OCI-M2 (cell line): Measurements from ENCODE around the gene ZNF641.
A peak's percentile ranks its signal among the peaks of the same experiment; 100 is the strongest.
"Not testable (repeated sequence)": the region's sequence is repeated elsewhere in the genome, so short reads cannot be mapped to it uniquely, and the experiment has no call there.

Experiments
- DNase-seq: peaks from one replicate; lab custom pipeline; 2025; ENCODE audit not compliant: unreplicated experiment; lab: John Stamatoyannopoulos, UW

The ZNF641 gene

DNA sequence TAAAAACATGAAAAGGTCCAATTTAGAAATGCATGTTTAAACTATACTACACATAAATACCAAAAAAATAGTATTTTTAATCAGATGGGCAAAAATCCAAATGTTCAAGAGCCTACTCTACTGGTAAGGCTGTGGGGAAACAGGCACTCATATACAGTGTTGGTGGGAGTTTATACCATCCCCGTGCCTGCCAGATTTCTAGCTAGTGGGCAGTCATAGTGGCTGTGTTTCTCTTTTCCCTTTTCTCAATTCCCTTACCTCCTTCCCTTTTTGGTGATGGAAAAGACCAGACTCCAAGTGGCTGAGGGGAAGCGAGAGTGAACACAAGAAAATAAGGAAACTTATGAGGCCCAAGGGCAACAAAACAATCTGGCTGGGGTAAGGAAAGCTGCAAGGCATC, 14.7 kb downstream of the ZNF641 start:
- no peak for DNase-seq

DNA sequence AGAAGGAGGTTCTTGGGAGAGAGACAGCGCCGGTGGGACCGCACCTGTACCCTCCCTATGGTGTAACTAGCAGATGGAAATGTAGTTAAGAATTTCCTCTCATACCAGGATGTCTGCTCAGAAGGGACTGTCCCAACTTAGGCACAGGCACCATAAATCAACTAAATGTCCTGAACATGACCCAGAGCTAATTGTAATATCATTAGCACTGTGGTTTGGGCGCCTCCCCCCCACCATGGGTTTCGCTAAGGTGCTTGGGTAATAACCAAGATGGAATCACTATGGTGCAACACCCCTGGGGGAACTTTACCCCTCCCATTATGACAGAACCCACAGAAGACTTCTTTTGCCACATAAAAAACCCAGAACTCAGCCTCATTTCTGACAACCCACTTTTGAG, 15.9 kb downstream of the ZNF641 start:
- no peak for DNase-seq

DNA sequence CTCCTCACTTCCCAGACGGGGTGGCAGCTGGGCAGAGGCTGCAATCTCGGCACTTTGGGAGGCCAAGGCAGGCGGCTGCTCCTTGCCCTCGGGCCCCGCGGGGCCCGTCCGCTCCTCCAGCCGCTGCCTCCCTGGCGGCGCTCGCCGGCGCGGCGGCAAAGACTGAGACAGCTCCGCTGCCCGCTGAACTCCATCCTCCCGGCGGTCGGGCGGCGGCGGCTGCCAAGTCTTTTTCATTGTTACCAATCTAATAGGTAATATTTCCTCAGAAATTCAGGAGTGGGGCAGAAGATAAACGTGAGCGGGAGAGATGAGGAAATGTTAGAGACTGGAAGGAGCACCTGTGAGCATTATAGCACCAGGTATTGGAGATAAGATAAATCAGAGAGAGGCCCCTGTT, 17.0 kb downstream of the ZNF641 start:
- not testable (repeated sequence) for DNase-seq

DNA sequence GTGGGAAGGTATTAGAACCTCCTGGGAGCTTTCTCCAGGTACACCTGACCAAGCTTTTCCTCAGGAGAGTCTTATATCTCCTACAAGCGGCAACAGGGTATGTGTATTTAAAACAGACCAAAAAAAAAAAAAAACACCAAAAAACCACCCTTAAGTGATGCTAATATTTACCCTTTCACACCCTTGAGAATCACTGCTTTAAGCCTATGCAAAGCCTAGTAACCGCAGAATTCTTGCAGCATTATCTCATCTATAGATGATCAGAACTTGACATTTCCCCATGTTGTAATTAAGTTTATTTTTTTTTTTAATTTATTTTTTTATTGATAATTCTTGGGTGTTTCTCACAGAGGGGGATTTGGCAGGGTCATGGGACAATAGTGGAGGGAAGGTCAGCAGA, 19.3 kb downstream of the ZNF641 start:
- no peak for DNase-seq

DNA sequence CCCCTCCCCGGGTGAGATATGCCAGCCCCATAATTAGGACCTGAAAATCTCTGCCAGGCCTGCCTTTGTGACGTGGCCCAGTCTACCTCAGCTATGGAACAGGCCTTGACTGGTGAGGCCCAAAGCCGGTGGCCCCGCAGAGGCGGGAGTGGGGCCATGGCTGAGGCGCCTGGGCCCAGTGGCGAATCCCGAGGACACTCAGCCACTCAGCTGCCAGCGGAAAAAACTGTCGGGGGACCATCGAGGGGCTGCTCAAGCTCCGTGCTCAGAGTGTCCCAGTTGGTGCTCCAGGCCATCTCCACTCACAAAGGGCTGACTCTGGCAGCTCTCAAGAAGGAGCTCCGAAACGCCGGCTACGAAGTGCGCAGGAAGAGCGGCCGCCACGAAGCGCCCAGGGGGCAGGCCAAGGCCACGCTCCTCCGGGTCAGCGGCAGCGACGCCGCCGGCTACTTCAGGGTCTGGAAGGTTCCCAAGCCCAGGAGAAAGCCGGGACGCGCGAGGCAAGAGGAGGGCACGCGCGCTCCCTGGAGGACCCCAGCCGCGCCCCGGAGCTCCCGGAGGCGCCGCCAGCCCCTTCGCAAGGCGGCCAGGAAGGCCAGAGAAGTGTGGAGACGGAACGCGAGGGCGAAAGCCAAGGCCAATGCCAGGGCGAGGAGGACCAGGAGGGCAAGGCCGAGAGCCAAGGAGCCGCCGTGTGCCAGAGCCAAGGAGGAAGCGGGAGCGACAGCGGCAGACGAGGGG, 21.4 kb downstream of the ZNF641 start:
- no peak for DNase-seq

DNA sequence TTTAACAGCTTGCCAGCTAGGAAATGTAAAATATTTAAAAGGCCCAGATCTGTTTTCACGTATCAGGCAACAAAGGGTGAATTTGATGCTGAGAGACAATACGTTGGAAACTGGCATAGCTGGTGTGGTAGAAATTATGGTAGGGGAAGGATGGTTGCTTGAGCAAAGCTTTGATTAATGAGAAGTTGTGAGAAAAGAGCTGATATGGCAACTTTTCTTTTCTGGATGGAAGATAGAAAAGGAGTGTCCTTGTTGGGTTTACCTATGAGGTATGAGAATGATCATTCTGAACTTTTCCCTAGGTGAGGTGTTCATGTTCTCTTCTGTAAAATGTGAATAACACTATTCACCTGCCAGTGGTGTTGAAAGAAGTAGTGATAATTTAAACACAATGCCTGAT, 34.2 kb downstream of the ZNF641 start:
- no peak for DNase-seq

DNA sequence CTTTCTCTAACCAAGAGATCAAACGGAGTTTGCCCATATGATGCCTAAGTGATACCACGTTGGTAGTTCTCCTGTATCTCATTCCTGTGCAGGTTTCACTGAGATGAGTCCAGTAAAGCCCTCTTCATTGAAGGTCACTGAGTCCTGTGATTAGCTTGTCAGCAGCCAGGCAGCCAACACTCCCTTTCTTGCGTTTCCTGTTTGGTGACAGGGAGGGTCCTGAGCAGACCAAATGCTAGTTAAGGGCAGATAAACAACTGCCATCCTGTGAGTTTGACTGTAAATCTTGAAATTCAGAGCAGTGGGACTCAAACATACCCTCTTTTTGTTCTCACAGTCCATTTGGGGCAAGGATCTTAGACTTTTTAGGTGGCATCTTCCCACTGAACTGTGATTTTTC, 39.4 kb downstream of the ZNF641 start:
- DNase-seq = no peak

DNA sequence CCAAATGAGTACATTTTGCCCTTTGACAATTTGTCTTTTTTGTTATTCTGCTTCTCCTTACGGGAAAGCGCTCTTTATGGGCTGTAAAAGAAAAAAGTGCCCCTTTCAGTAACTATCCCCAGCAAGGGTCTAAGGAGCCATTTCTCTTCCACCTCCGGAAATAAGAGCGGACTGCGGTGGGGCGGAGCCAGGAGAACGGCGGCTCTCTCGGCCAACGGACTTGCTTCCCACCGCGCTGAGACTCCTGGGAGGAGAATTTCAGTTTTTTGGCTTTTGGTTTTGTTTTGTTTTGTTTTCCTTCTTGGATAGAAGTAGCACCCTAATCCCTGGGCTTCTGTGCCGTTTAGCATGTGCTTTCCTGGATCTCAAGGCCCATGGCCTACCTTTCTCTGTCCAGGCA, 43.5 kb downstream of the ZNF641 start:
- no peak for DNase-seq

DNA sequence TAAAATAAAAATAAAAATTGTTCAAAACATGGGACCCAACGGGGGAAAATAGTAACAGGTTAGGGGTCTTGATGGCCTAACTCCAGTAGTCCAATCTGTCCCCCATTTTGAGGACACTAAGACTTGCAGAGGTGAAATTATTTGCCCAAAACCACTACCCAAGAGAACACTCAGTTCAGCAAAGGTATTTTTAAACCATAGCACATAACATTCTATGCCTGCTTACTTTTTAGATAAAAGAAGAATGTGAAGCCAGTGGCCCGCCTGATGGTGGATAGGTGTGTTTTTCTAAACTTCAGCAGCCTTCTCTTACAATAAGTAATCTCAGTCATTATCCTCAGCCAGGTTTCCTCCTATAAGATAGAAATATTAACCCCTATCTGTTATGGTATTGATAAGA, 45.5 kb downstream of the ZNF641 start:
- no peak for DNase-seq

DNA sequence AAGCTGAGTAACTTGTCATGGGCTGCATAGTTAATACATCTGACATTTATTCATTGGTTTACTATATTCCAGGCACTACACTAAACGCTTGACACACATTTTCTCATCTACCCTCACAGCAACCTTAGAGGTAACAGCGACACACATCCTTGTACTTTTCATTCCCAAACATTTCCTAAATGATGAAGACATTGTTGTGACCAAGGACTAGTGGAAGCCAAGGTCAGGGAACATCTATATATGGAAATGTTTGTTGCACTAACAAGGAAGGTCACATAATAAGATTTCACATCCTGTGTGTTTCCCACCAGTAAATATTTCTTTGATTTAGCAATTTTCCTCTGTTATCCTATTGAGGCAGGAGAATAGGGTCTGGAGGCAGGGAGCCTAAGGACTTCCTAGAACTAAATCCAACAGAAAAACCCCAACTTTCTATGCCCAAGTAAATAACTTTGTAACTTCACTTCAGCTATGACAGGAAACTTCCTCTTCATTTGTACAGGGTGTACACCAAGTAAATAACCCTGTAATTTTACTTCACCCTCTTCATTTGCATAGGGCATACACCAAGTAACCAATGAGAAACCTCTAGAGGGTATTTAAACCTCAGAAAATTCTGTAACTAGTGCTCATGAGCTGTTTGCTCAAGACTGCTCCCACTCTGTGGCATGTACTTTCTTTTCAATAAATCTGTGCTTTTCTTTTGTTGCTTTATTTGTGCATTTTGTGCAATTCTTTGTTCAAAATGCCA, 48.4 kb downstream of the ZNF641 start:
- no peak for DNase-seq

DNA sequence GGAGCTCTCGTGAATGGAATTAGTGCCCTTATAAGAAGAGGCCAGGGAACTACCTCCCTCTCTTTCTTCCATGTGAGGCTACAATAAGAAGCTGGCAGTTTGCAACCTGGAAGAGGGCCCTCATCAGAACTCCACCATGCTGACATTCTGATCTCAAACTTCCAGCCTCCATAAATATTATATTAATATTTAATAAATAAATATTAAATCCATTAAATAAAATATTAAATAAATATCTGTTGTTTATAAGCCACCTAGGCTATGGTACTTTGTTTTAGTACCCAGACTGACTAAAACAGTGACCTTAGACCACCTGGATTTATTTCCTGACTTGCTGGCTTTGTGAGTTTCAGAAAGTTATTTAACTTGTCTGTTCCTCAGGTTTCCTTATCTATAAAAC, 49.9 kb downstream of the ZNF641 start:
- DNase-seq = no peak

DNA sequence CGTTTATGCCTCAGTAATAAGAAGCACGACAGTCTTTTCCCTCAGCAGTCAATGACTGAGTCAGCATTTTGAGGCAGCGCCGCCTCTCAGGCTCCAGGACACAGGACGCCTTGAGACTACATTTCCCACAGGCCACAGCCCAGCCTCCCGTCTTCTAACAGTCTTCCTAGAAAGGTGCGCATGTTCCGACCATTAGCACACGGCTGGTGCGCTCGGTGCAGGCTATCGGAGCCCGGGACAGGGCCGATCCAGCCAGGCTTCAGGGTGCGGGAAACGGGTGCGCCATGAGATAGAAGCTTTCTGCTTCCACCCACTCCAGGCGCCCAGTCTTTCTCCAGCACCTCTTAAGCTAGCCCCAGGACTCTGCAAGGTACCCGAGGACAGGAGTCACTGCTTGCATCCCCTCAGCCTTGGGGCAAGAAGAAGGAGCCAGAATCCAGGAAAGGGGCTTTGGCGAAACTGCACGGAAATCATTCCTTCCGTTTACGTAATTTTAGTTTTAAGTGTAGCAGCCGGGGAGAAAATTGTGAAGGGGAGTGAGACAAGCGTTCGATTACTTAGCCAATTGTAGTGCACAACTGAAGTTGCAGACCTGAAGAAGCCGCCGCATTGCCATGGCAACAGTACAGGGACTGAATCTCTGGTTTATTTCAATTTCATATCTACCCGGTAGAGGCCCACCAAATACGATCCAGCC, 54.0 kb downstream of the ZNF641 start:
- peak; percentile 84 for DNase-seq

DNA sequence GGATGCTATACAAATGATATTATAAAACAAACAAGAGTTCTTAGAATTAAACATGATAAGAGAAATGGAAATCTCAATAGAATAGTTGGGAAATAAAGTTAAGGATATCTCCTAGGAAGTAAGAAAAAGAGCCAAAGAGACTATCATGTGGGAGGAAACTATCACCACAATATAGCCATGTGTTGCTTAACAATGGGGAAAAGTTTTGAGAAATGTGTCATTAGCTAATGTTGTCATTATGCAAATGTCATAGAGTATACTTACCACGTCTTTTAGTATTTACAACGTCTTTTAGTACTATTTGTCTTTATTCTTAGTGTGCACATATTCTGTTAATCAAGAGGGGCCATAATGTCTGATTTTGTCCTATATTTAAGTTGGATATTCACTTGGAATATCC, 58.7 kb downstream of the ZNF641 start:
- DNase-seq = no peak

DNA sequence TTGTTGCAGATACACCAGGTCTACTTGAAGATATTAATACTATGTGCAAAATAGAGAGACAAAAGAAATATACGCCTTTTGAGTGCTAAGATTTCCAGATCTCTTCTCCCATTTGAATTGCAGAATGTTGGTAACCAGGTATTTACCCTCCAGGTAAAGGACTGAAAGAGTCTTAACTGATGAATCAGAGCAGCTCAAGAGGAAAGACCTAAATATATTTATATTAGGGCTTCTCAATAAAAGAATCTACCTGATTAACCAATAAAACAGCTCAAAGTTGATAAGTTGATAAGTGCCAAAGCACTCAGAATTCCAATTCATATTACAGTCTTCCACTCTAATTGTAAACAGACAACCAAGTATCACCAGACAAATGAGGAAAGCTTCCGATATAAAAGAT, 59.2 kb downstream of the ZNF641 start:
- no peak for DNase-seq

DNA sequence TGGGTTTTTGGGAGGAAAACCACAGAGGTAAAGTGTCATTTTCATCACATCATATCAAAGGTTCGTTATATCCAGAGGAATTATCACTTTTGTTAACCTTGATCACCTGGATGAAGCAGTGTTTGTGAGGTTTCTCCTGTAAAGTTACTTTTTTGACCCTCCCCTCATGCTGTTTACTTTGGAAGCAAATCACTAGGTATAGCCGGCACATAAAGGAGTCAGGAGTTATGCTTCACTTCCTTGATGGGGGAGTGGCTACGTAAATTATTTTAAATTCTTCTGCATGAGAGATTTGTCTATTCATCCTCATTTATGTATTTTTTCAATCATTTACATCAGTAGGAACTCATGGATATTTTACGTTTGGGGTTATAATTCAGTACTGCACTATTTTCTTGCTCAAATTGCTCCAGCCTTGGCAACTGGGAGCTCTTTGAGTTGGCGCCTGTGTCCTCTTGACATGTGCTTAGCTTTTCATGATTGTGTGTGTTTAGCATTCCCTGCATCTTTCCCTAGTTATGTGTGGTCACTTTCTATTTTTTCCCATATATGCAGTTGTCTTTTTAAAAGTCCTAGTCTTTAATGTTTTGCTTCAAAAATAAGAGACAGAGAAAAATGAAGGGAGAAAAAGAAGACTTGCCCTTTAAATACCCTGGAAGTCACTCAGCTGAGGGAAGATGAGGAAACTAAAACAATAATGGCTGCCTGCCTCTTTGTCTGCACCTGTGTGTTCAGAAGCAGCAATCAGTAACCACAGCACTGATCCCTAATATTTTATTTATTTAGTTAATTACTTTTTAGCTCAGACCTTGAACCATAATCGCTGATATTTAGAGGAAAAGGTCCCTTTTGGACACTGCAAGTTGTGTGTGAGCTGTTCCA, 62.1 kb downstream of the ZNF641 start:
- DNase-seq = no peak
